ENCODE measurements around the gene DCAF17.

Gene DCAF17

DNA sequence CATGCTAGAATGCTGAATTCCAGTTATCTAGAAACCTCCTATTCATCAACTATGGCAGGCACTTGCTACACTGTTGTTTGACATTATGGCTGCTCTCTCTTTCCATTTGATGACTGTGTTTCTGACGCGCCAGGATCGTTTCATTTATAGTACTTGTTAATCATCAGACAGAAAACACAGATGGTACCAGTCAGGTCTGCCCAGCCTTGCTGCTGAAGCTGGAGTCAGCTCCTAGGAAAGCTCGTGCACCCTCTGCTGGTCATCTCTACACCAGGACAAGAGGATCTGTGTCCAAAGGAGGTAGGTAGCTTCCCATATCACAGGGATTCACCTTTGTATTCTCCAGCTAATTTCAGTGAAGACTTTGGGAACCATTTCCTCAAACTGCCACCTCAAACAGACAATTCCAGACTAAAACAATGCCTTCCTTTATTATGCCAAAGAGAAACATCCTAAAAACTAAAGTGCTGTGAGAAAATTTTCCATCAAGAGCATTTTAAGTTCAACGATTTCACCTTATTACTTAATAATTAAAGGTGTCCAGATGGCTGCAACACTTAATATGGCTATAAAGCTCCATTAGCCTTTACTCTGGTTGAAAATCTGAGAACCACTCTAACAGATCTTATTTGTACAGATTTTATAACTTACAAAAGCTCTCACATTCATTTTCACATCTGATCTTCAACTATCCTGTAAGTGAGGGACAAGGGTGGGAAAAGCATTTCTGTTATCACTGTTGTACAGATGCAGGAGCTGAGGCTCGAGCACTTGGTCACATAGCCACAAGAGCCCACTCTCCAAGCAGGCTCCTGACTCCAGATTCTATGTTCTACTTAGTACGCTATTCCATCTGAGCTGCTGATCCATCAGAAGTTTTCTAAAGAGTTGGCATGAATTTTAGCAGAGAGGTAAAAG, 17.8 kb upstream of the DCAF17 start (continued):
- TF ChIP-seq HOXC10 (CRISPR knock-in tag; IDR thresholded peaks at IDR 0.05) = no peak
- TF ChIP-seq ZNF140 (tag by site-specific recombination; IDR thresholded peaks at IDR 0.05) = no peak
- no peak for TF ChIP-seq ZNF416 (tag by site-specific recombination; IDR thresholded peaks at IDR 0.05)
- TF ChIP-seq, protein P1, sequence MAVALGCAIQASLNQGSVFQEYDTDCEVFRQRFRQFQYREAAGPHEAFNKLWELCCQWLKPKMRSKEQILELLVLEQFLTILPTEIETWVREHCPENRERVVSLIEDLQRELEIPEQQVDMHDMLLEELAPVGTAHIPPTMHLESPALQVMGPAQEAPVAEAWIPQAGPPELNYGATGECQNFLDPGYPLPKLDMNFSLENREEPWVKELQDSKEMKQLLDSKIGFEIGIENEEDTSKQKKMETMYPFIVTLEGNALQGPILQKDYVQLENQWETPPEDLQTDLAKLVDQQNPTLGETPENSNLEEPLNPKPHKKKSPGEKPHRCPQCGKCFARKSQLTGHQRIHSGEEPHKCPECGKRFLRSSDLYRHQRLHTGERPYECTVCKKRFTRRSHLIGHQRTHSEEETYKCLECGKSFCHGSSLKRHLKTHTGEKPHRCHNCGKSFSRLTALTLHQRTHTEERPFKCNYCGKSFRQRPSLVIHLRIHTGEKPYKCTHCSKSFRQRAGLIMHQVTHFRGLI (tag by site-specific recombination; IDR thresholded peaks at IDR 0.05) = no peak
- no peak for TF ChIP-seq ZNF670 (tag by site-specific recombination; IDR thresholded peaks at IDR 0.05; ENCODE audit: low read depth)
- no peak for TF ChIP-seq ZFP69B (tag by site-specific recombination; IDR thresholded peaks at IDR 0.05)
- TF ChIP-seq ZNF248 (tag by site-specific recombination; IDR thresholded peaks at IDR 0.05) = no peak
- TF ChIP-seq, protein P2, sequence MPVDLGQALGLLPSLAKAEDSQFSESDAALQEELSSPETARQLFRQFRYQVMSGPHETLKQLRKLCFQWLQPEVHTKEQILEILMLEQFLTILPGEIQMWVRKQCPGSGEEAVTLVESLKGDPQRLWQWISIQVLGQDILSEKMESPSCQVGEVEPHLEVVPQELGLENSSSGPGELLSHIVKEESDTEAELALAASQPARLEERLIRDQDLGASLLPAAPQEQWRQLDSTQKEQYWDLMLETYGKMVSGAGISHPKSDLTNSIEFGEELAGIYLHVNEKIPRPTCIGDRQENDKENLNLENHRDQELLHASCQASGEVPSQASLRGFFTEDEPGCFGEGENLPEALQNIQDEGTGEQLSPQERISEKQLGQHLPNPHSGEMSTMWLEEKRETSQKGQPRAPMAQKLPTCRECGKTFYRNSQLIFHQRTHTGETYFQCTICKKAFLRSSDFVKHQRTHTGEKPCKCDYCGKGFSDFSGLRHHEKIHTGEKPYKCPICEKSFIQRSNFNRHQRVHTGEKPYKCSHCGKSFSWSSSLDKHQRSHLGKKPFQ (tag by site-specific recombination; IDR thresholded peaks at IDR 0.05) = no peak
- no peak for TF ChIP-seq ZNF626 (tag by site-specific recombination; IDR thresholded peaks at IDR 0.05)
- TF ChIP-seq, protein P3, sequence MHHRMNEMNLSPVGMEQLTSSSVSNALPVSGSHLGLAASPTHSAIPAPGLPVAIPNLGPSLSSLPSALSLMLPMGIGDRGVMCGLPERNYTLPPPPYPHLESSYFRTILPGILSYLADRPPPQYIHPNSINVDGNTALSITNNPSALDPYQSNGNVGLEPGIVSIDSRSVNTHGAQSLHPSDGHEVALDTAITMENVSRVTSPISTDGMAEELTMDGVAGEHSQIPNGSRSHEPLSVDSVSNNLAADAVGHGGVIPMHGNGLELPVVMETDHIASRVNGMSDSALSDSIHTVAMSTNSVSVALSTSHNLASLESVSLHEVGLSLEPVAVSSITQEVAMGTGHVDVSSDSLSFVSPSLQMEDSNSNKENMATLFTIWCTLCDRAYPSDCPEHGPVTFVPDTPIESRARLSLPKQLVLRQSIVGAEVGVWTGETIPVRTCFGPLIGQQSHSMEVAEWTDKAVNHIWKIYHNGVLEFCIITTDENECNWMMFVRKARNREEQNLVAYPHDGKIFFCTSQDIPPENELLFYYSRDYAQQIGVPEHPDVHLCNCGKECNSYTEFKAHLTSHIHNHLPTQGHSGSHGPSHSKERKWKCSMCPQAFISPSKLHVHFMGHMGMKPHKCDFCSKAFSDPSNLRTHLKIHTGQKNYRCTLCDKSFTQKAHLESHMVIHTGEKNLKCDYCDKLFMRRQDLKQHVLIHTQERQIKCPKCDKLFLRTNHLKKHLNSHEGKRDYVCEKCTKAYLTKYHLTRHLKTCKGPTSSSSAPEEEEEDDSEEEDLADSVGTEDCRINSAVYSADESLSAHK (tag by site-specific recombination; IDR thresholded peaks at IDR 0.05) = no peak
- TF ChIP-seq ZNF548 (tag by site-specific recombination; IDR thresholded peaks at IDR 0.05) = no peak
- TF ChIP-seq, protein P4, sequence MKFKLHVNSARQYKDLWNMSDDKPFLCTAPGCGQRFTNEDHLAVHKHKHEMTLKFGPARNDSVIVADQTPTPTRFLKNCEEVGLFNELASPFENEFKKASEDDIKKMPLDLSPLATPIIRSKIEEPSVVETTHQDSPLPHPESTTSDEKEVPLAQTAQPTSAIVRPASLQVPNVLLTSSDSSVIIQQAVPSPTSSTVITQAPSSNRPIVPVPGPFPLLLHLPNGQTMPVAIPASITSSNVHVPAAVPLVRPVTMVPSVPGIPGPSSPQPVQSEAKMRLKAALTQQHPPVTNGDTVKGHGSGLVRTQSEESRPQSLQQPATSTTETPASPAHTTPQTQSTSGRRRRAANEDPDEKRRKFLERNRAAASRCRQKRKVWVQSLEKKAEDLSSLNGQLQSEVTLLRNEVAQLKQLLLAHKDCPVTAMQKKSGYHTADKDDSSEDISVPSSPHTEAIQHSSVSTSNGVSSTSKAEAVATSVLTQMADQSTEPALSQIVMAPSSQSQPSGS (tag by site-specific recombination; IDR thresholded peaks at IDR 0.05; ENCODE audit: low read depth) = no peak
- no peak for TF ChIP-seq SP3 (tag by site-specific recombination; IDR thresholded peaks at IDR 0.05)
- TF ChIP-seq ZNF785 (tag by site-specific recombination; IDR thresholded peaks at IDR 0.05) = no peak
- TF ChIP-seq ZSCAN16 (tag by site-specific recombination; IDR thresholded peaks at IDR 0.05) = no peak
- 0 out of 2 replicates have a peak, but pooled peaks have one; percentile 28 for TF ChIP-seq ZNF558 (tag by site-specific recombination; IDR thresholded peaks at IDR 0.05)
- TF ChIP-seq ZNF600 (tag by site-specific recombination; IDR thresholded peaks at IDR 0.05) = 0 out of 2 replicates have a peak, but pooled peaks have one; percentile 17
- no peak for TF ChIP-seq ZNF175 (tag by site-specific recombination; IDR thresholded peaks at IDR 0.05)
- no peak for TF ChIP-seq ZEB2 (tag by site-specific recombination; IDR thresholded peaks at IDR 0.05)
- TF ChIP-seq ZNF585B (tag by site-specific recombination; IDR thresholded peaks at IDR 0.05) = no peak
- 0 out of 2 replicates have a peak, but pooled peaks have one; percentile 27 for TF ChIP-seq ZNF629 (tag by site-specific recombination; IDR thresholded peaks at IDR 0.05)
- no peak for TF ChIP-seq ZNF571 (tag by site-specific recombination; IDR thresholded peaks at IDR 0.05)
- TF ChIP-seq, protein P5, sequence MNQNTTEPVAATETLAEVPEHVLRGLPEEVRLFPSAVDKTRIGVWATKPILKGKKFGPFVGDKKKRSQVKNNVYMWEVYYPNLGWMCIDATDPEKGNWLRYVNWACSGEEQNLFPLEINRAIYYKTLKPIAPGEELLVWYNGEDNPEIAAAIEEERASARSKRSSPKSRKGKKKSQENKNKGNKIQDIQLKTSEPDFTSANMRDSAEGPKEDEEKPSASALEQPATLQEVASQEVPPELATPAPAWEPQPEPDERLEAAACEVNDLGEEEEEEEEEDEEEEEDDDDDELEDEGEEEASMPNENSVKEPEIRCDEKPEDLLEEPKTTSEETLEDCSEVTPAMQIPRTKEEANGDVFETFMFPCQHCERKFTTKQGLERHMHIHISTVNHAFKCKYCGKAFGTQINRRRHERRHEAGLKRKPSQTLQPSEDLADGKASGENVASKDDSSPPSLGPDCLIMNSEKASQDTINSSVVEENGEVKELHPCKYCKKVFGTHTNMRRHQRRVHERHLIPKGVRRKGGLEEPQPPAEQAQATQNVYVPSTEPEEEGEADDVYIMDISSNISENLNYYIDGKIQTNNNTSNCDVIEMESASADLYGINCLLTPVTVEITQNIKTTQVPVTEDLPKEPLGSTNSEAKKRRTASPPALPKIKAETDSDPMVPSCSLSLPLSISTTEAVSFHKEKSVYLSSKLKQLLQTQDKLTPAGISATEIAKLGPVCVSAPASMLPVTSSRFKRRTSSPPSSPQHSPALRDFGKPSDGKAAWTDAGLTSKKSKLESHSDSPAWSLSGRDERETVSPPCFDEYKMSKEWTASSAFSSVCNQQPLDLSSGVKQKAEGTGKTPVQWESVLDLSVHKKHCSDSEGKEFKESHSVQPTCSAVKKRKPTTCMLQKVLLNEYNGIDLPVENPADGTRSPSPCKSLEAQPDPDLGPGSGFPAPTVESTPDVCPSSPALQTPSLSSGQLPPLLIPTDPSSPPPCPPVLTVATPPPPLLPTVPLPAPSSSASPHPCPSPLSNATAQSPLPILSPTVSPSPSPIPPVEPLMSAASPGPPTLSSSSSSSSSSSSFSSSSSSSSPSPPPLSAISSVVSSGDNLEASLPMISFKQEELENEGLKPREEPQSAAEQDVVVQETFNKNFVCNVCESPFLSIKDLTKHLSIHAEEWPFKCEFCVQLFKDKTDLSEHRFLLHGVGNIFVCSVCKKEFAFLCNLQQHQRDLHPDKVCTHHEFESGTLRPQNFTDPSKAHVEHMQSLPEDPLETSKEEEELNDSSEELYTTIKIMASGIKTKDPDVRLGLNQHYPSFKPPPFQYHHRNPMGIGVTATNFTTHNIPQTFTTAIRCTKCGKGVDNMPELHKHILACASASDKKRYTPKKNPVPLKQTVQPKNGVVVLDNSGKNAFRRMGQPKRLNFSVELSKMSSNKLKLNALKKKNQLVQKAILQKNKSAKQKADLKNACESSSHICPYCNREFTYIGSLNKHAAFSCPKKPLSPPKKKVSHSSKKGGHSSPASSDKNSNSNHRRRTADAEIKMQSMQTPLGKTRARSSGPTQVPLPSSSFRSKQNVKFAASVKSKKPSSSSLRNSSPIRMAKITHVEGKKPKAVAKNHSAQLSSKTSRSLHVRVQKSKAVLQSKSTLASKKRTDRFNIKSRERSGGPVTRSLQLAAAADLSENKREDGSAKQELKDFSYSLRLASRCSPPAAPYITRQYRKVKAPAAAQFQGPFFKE (tag by site-specific recombination; IDR thresholded peaks at IDR 0.05; ENCODE audit: borderline replicate concordance) = no peak
- no peak for TF ChIP-seq ZNF266 (tag by site-specific recombination; IDR thresholded peaks at IDR 0.05; ENCODE audit: low read depth)
- TF ChIP-seq OSR2 (tag by site-specific recombination; IDR thresholded peaks at IDR 0.05) = no peak
- TF ChIP-seq ZNF157 (tag by site-specific recombination; IDR thresholded peaks at IDR 0.05) = no peak

Measured in HEK293 (cell line).